ENCODE measurements around the gene ZFPL1. TPM values are rescaled to one million over a fixed set of nuclear protein-coding genes. Genes with fewer than 3 reads are reported as not detected.

Gene ZFPL1
- total RNA-seq, 4 donors from 2014 or later = 28.3 to 74.4 (median 49.3) TPM

GRCh38 chr11:65045728-65046127 lies 38.3 kb upstream of the ZFPL1 start:
- no peaks in the 10 kb centered on the region for H3K27me3 ChIP-seq
- no peak overlapping the region for H3K27ac ChIP-seq
- intact Hi-C loops (cut with DNase I) = no loop called here
- H3K4me3 ChIP-seq (replicated peaks in 1 of 3) = no peak overlapping the region
- no peaks in the 10 kb centered on the region for H3K9me3 ChIP-seq
- no peak for DNase-seq
- WGBS, 2 donors = 86 to 89% methylated on average over 2 to 6 of the region's 7 CpGs
- TF ChIP-seq POLR2A (IDR thresholded peaks at IDR 0.05) (no peak), CTCF (IDR thresholded peaks at IDR 0.05) (no peak)
- no peaks in the 10 kb centered on the region for H3K36me3 ChIP-seq
- peaks cover 3 to 7% of the 10 kb centered on the region in 2 donors for H3K4me1 ChIP-seq

- 18 to 21% methylated on average over 52 to 53 of the region's 56 CpGs for WGBS, 2 donors
- H3K36me3 ChIP-seq = no peaks in the 10 kb centered on the region
- no peak for DNase-seq
- peak overlapping the region in 2 of 3 donors; percentile 12 to 26 for H3K4me3 ChIP-seq (replicated peaks in 1 of 3)
- intact Hi-C loops (cut with DNase I) = no loop called here
- H3K27me3 ChIP-seq = no peaks in the 10 kb centered on the region
- H3K27ac ChIP-seq = no peak overlapping the region
- no peaks in the 10 kb centered on the region for H3K9me3 ChIP-seq
- TF ChIP-seq CTCF (IDR thresholded peaks at IDR 0.05) = no peak
- no peak for TF ChIP-seq POLR2A (IDR thresholded peaks at IDR 0.05)
- no peaks in the 10 kb centered on the region for H3K4me1 ChIP-seq
Measured at GRCh38 chr11:65047581-65048422, 36.2 kb upstream of the ZFPL1 start.

GRCh38 chr11:65051398-65051858 lies 32.6 kb upstream of the ZFPL1 start:
- intact Hi-C loops (cut with DNase I) = no loop called here
- Histone ChIP-seq H3K27ac (no peak overlapping the region), H3K4me3 (replicated peaks in 1 of 3) (no peak overlapping the region), H3K9me3 (no peaks in the 10 kb centered on the region), H3K4me1 (no peaks in the 10 kb centered on the region), H3K27me3 (no peaks in the 10 kb centered on the region), H3K36me3 (no peaks in the 10 kb centered on the region)
- TF ChIP-seq POLR2A (IDR thresholded peaks at IDR 0.05) = no peak
- no peak for TF ChIP-seq CTCF (IDR thresholded peaks at IDR 0.05)
- WGBS, 2 donors = 85 to 90% methylated on average over 9 of the region's 9 CpGs
- no peak for DNase-seq

- no peak for DNase-seq
- no peak overlapping the region for H3K4me3 ChIP-seq (replicated peaks in 1 of 3)
- H3K4me1 ChIP-seq = no peaks in the 10 kb centered on the region
- no peak overlapping the region for H3K27ac ChIP-seq
- H3K27me3 ChIP-seq = no peaks in the 10 kb centered on the region
- H3K9me3 ChIP-seq = no peaks in the 10 kb centered on the region
- no peak for TF ChIP-seq POLR2A (IDR thresholded peaks at IDR 0.05)
- TF ChIP-seq CTCF (IDR thresholded peaks at IDR 0.05) = no peak
- intact Hi-C loops (cut with DNase I) = no loop called here
- no peaks in the 10 kb centered on the region for H3K36me3 ChIP-seq
- WGBS, 2 donors = 56% methylated on average over 8 of the region's 8 CpGs
Measured at GRCh38 chr11:65053827-65054508, 30.1 kb upstream of the ZFPL1 start.

GRCh38 chr11:65055538-65055937 lies 28.5 kb upstream of the ZFPL1 start:
- H3K36me3 ChIP-seq = no peaks in the 10 kb centered on the region
- H3K27me3 ChIP-seq = no peaks in the 10 kb centered on the region
- H3K9me3 ChIP-seq = no peaks in the 10 kb centered on the region
- TF ChIP-seq CTCF (IDR thresholded peaks at IDR 0.05) (no peak), POLR2A (IDR thresholded peaks at IDR 0.05) (no peak)
- intact Hi-C loops (cut with DNase I) = no loop called here
- no peak for DNase-seq
- WGBS, 2 donors = 87 to 93% methylated on average over 1 of the region's 1 CpG
- no peak overlapping the region for H3K4me3 ChIP-seq (replicated peaks in 1 of 3)
- no peak overlapping the region for H3K27ac ChIP-seq
- H3K4me1 ChIP-seq = no peaks in the 10 kb centered on the region
